ENCODE results near the gene SAMHD1. TPM values are rescaled to one million over a fixed set of nuclear protein-coding genes. Genes with fewer than 3 reads are reported as not detected.
A peak's percentile ranks its signal among the peaks of the same experiment; 100 is the strongest.

SAMHD1 gene
- total RNA-seq, 5 donors from 2014 or later (not counting 1 experiment from before 2014, with no cell fraction given) = 218 to 437 (median 244) TPM

- no peak for DNase-seq
- Histone ChIP-seq H3K9me3 (no peaks in the 10 kb centered on the region), H3K27ac (ENCODE audit: low read length) (no peak overlapping the region), H3K4me3 (ENCODE audit: control insufficient read depth in 1 of 2, extremely low read depth in 1 of 2, low read length in 1 of 2) (no peak overlapping the region), H3K27me3 (replicated peaks in 1 of 2; ENCODE audit: control insufficient read depth in 2 of 2, extremely low read depth in 1 of 2, insufficient read depth in 2 of 2, low read length in 1 of 2) (no peaks in the 10 kb centered on the region), H3K4me1 (ENCODE audit: control insufficient read depth in 1 of 2, extremely low read depth in 1 of 2, insufficient read depth in 2 of 2, low read length in 2 of 2) (no peaks in the 10 kb centered on the region), H3K36me3 (ENCODE audit: control insufficient read depth in 2 of 2, extremely low read depth in 1 of 2, insufficient read depth in 1 of 2, low read length in 1 of 2) (peaks cover 25 to 93% of the 10 kb centered on the region in 2 donors)
- CTCF ChIA-PET = no interaction called here
- peak overlapping the region; percentile 55 to 68 for H3K27ac Mint-ChIP-seq
- no peaks in the 10 kb centered on the region for H3K9me3 Mint-ChIP-seq
- POLR2A ChIA-PET = interaction anchor here in 1 of 2 donors (0.6 kb wide), 2 partner anchors 17 to 30 kb away, joined by 3 read pairs; no protein-coding TSS in a partner anchor
- peaks cover 68% of the 10 kb centered on the region for H3K36me3 Mint-ChIP-seq
- ATAC-seq (replicated peaks in 1 of 4) = peak in 2 of 4 experiments; percentile 23 to 54
- H3K4me1 Mint-ChIP-seq = peaks cover 6 to 32% (median 13%) of the 10 kb centered on the region in 3 donors
- H3K4me3 Mint-ChIP-seq = no peak overlapping the region
- no peaks in the 10 kb centered on the region for H3K27me3 Mint-ChIP-seq
- 49% methylated on average over 2 of the region's 2 CpGs for WGBS (ENCODE audit: insufficient coverage)
Measured at GRCh38 chr20:36895036-36895435, 56.5 kb downstream of the SAMHD1 start.

GRCh38 chr20:36893801-36894200 is 57.7 kb downstream of the SAMHD1 start:
- ATAC-seq (replicated peaks in 1 of 4) (no peak), DNase-seq (no peak)
- no peaks in the 10 kb centered on the region for H3K9me3 Mint-ChIP-seq
- H3K4me1 Mint-ChIP-seq = peaks cover 6 to 29% (median 11%) of the 10 kb centered on the region in 3 donors
- Histone ChIP-seq H3K36me3 (ENCODE audit: control insufficient read depth in 2 of 2, extremely low read depth in 1 of 2, insufficient read depth in 1 of 2, low read length in 1 of 2) (peaks cover 25 to 91% of the 10 kb centered on the region in 2 donors), H3K9me3 (no peaks in the 10 kb centered on the region), H3K4me1 (ENCODE audit: control insufficient read depth in 1 of 2, extremely low read depth in 1 of 2, insufficient read depth in 2 of 2, low read length in 2 of 2) (no peaks in the 10 kb centered on the region), H3K27me3 (replicated peaks in 1 of 2; ENCODE audit: control insufficient read depth in 2 of 2, extremely low read depth in 1 of 2, insufficient read depth in 2 of 2, low read length in 1 of 2) (no peaks in the 10 kb centered on the region), H3K4me3 (ENCODE audit: control insufficient read depth in 1 of 2, extremely low read depth in 1 of 2, low read length in 1 of 2) (no peak overlapping the region), H3K27ac (ENCODE audit: low read length) (no peak overlapping the region)
- no peak overlapping the region for H3K4me3 Mint-ChIP-seq
- peaks cover 66% of the 10 kb centered on the region for H3K36me3 Mint-ChIP-seq
- POLR2A ChIA-PET = interaction anchor here in 1 of 2 donors (0.6 kb wide), 1 partner anchor 16 kb away, joined by 3 read pairs; no protein-coding TSS in a partner anchor
- 100% methylated on average over 1 of the region's 3 CpGs for WGBS (ENCODE audit: insufficient coverage)
- CTCF ChIA-PET = interaction anchor here in 1 of 2 donors (1.1 kb wide), 1 partner anchor 26 kb away, joined by 3 read pairs; no protein-coding TSS in a partner anchor
- H3K27me3 Mint-ChIP-seq = no peaks in the 10 kb centered on the region
- peak overlapping the region; percentile 12 to 49 for H3K27ac Mint-ChIP-seq

GRCh38 chr20:36891211-36891610 is 60.3 kb downstream of the SAMHD1 start:
- Histone ChIP-seq H3K4me1 (ENCODE audit: control insufficient read depth in 1 of 2, extremely low read depth in 1 of 2, insufficient read depth in 2 of 2, low read length in 2 of 2) (peaks cover 0 to 9% of the 10 kb centered on the region in 2 experiments), H3K27ac (ENCODE audit: low read length) (no peak overlapping the region), H3K4me3 (ENCODE audit: control insufficient read depth in 1 of 2, extremely low read depth in 1 of 2, low read length in 1 of 2) (no peak overlapping the region), H3K9me3 (no peaks in the 10 kb centered on the region), H3K27me3 (replicated peaks in 1 of 2; ENCODE audit: control insufficient read depth in 2 of 2, extremely low read depth in 1 of 2, insufficient read depth in 2 of 2, low read length in 1 of 2) (no peaks in the 10 kb centered on the region), H3K36me3 (ENCODE audit: control insufficient read depth in 2 of 2, extremely low read depth in 1 of 2, insufficient read depth in 1 of 2, low read length in 1 of 2) (peaks cover 17 to 66% of the 10 kb centered on the region in 2 donors)
- ATAC-seq (replicated peaks in 1 of 4) (no peak), DNase-seq (no peak)
- WGBS (ENCODE audit: insufficient coverage) = 93% methylated on average over 3 of the region's 4 CpGs
- CTCF ChIA-PET = no interaction called here
- no peak overlapping the region for H3K27ac Mint-ChIP-seq
- H3K9me3 Mint-ChIP-seq = no peaks in the 10 kb centered on the region
- POLR2A ChIA-PET = no interaction called here
- H3K4me1 Mint-ChIP-seq = peaks cover 12 to 29% (median 20%) of the 10 kb centered on the region in 3 donors
- H3K36me3 Mint-ChIP-seq = peaks cover 46% of the 10 kb centered on the region
- no peaks in the 10 kb centered on the region for H3K27me3 Mint-ChIP-seq
- H3K4me3 Mint-ChIP-seq = no peak overlapping the region

GRCh38 chr20:36890586-36890985 is 60.9 kb downstream of the SAMHD1 start:
- Histone ChIP-seq H3K4me1 (ENCODE audit: control insufficient read depth in 1 of 2, extremely low read depth in 1 of 2, insufficient read depth in 2 of 2, low read length in 2 of 2) (peaks cover 0 to 9% of the 10 kb centered on the region in 2 experiments), H3K27me3 (replicated peaks in 1 of 2; ENCODE audit: control insufficient read depth in 2 of 2, extremely low read depth in 1 of 2, insufficient read depth in 2 of 2, low read length in 1 of 2) (no peaks in the 10 kb centered on the region), H3K27ac (ENCODE audit: low read length) (no peak overlapping the region), H3K9me3 (no peaks in the 10 kb centered on the region), H3K36me3 (ENCODE audit: control insufficient read depth in 2 of 2, extremely low read depth in 1 of 2, insufficient read depth in 1 of 2, low read length in 1 of 2) (peaks cover 17 to 59% of the 10 kb centered on the region in 2 donors), H3K4me3 (ENCODE audit: control insufficient read depth in 1 of 2, extremely low read depth in 1 of 2, low read length in 1 of 2) (no peak overlapping the region)
- WGBS (ENCODE audit: insufficient coverage) = 95% methylated on average over 8 of the region's 9 CpGs
- DNase-seq (no peak), ATAC-seq (replicated peaks in 1 of 4) (no peak)
- POLR2A ChIA-PET = interaction anchor here in 1 of 2 donors (0.5 kb wide), 1 partner anchor 222 kb away, joined by 4 read pairs; no protein-coding TSS in a partner anchor
- CTCF ChIA-PET = no interaction called here
- Mint-ChIP-seq H3K36me3 (peaks cover 42% of the 10 kb centered on the region), H3K27ac (no peak overlapping the region), H3K9me3 (no peaks in the 10 kb centered on the region), H3K4me3 (no peak overlapping the region), H3K4me1 (peaks cover 12 to 27% (median 21%) of the 10 kb centered on the region in 3 donors), H3K27me3 (no peaks in the 10 kb centered on the region)

- H3K27ac Mint-ChIP-seq = no peak overlapping the region
- H3K27me3 Mint-ChIP-seq = no peaks in the 10 kb centered on the region
- DNase-seq (peak in 2 of 35 experiments; percentile 4 to 19), ATAC-seq (replicated peaks in 1 of 4) (peak in 1 of 4 experiments; percentile 7)
- H3K4me1 Mint-ChIP-seq = peaks cover 12 to 19% (median 17%) of the 10 kb centered on the region in 3 donors
- H3K4me1 ChIP-seq (ENCODE audit: control insufficient read depth in 1 of 2, extremely low read depth in 1 of 2, insufficient read depth in 2 of 2, low read length in 2 of 2) = peaks cover 0 to 9% of the 10 kb centered on the region in 2 experiments
- H3K27me3 ChIP-seq (replicated peaks in 1 of 2; ENCODE audit: control insufficient read depth in 2 of 2, extremely low read depth in 1 of 2, insufficient read depth in 2 of 2, low read length in 1 of 2) = no peaks in the 10 kb centered on the region
- no peak overlapping the region for H3K4me3 Mint-ChIP-seq
- ChIA-PET POLR2A (interaction anchor here in 1 of 2 donors (0.9 kb wide), 1 partner anchor 18 kb away, joined by 3 read pairs; no protein-coding TSS in a partner anchor), CTCF (no interaction called here)
- H3K36me3 Mint-ChIP-seq = peaks cover 32% of the 10 kb centered on the region
- H3K27ac ChIP-seq (ENCODE audit: low read length) = no peak overlapping the region
- H3K36me3 ChIP-seq (ENCODE audit: control insufficient read depth in 2 of 2, extremely low read depth in 1 of 2, insufficient read depth in 1 of 2, low read length in 1 of 2) = peaks cover 13 to 45% of the 10 kb centered on the region in 2 donors
- no peaks in the 10 kb centered on the region for H3K9me3 Mint-ChIP-seq
- no peaks in the 10 kb centered on the region for H3K9me3 ChIP-seq
- WGBS (ENCODE audit: insufficient coverage) = 92% methylated on average over 9 of the region's 15 CpGs
- H3K4me3 ChIP-seq (ENCODE audit: control insufficient read depth in 1 of 2, extremely low read depth in 1 of 2, low read length in 1 of 2) = no peak overlapping the region
Measured at GRCh38 chr20:36888880-36889516, 62.5 kb downstream of the SAMHD1 start.

GRCh38 chr20:36887752-36888090 is 63.8 kb downstream of the SAMHD1 start:
- WGBS (ENCODE audit: insufficient coverage) = 69% methylated on average over 6 of the region's 6 CpGs
- H3K27ac ChIP-seq (ENCODE audit: low read length) = peak overlapping the region; percentile 42
- H3K9me3 ChIP-seq = no peaks in the 10 kb centered on the region
- DNase-seq = no peak
- H3K4me1 Mint-ChIP-seq = peaks cover 12 to 19% (median 17%) of the 10 kb centered on the region in 3 donors
- no peaks in the 10 kb centered on the region for H3K27me3 ChIP-seq (replicated peaks in 1 of 2; ENCODE audit: control insufficient read depth in 2 of 2, extremely low read depth in 1 of 2, insufficient read depth in 2 of 2, low read length in 1 of 2)
- H3K4me3 Mint-ChIP-seq = no peak overlapping the region
- H3K4me3 ChIP-seq (ENCODE audit: control insufficient read depth in 1 of 2, extremely low read depth in 1 of 2, low read length in 1 of 2) = no peak overlapping the region
- H3K9me3 Mint-ChIP-seq = no peaks in the 10 kb centered on the region
- CTCF ChIA-PET = no interaction called here
- H3K27me3 Mint-ChIP-seq = no peaks in the 10 kb centered on the region
- peaks cover 5 to 32% of the 10 kb centered on the region in 2 donors for H3K36me3 ChIP-seq (ENCODE audit: control insufficient read depth in 2 of 2, extremely low read depth in 1 of 2, insufficient read depth in 1 of 2, low read length in 1 of 2)
- peaks cover 0 to 9% of the 10 kb centered on the region in 2 experiments for H3K4me1 ChIP-seq (ENCODE audit: control insufficient read depth in 1 of 2, extremely low read depth in 1 of 2, insufficient read depth in 2 of 2, low read length in 2 of 2)
- POLR2A ChIA-PET = interaction anchor here in 1 of 2 donors (0.6 kb wide), 1 partner anchor 900 kb away, joined by 4 read pairs; no protein-coding TSS in a partner anchor
- no peak for ATAC-seq (replicated peaks in 1 of 4)
- H3K36me3 Mint-ChIP-seq = peaks cover 19% of the 10 kb centered on the region
- peak overlapping the region; percentile 52 to 65 for H3K27ac Mint-ChIP-seq
